K562 (cell line): ENCODE measurements around the gene CENPP. TPM values are rescaled to one million over a fixed set of nuclear protein-coding genes. Genes with fewer than 3 reads are reported as not detected.

Experiments
- ATAC-seq: fragments of 200-7000 bp; cut with Tn5 transposase; 3 replicates; pipeline ENCODE4 v1.9.1; 2020; ENCODE audit warnings: moderate library complexity
- BruUV-seq: library from RNA; stranded (reverse); fragments of 400-500 nt; replicated peaks from 2 replicates; lab custom pipeline; 2021; lab: Mats Ljungman, UMichigan
- CTCF ChIA-PET: fragments of 300-600 bp; formaldehyde crosslinking; extraction: SDS; loops from one replicate; lab custom pipeline; 2021; ENCODE audit warnings: low intra/inter-chr PET ratio; lab: Yijun Ruan, JAX
- POLR2A ChIA-PET: fragments of 300-600, 350-650 bp; sonication (Branson Sonifier 250); formaldehyde crosslinking; extraction: SDS; loops from one replicate; lab custom pipeline; 2021; ENCODE audit warnings: antibody characterized with exemption, inconsistent platforms; lab: Yijun Ruan, JAX
- DNase-seq, 4 experiments: peaks; one replicate each; pipeline versions ENCODE4 v3.0.0 to v3.0.0-alpha.2; 2011 to 2018; ENCODE audit warnings: low spot score in 3 of 4, mixed read lengths in 3 of 4; ENCODE audit errors: extremely low read depth in 1 of 4
- FAIRE-seq: peaks from 2 replicates; lab custom pipeline; 2011; peaks lifted over from hg19 to GRCh38; lab: Jason Lieb, UNC
- H2AFZ ChIP-seq: 2 replicates; pipeline ENCODE4 v1.6.0; 2011; ENCODE audit warnings: low read depth, low read length, control low read depth, inconsistent platforms
- H3K27ac ChIP-seq: fragments of 200-600 bp; 3 replicates; pipeline ENCODE4 v1.8.0; 2011; ENCODE audit warnings: low read depth, mild to moderate bottlenecking, control low read depth, inconsistent platforms, low read length, moderate library complexity, mixed read lengths; ENCODE audit errors: extremely low read depth
- H3K27me3 ChIP-seq, 2 experiments: fragments of 300-600 bp in 1 of 2; 2 replicates in 1 of 2; 3 replicates in 1 of 2; pipeline versions ENCODE4 v1.6.0 to v1.8.0; 2011; ENCODE audit warnings: inconsistent platforms in 2 of 2, low read length in 2 of 2, mild to moderate bottlenecking in 1 of 2, mixed read lengths in 1 of 2, moderate library complexity in 1 of 2; ENCODE audit not compliant: control insufficient read depth in 2 of 2, insufficient read depth in 2 of 2
- H3K36me3 ChIP-seq: fragments of 300-600 bp; 3 replicates; pipeline ENCODE4 v1.8.0; 2011; ENCODE audit warnings: mild to moderate bottlenecking, low read length, inconsistent platforms; ENCODE audit not compliant: control insufficient read depth, insufficient read depth
- H3K4me1 ChIP-seq, 2 experiments: fragments of 200-600 bp in 1 of 2; replicated peaks in 1 of 2; 2 replicates in 1 of 2; 3 replicates in 1 of 2; pipeline versions ENCODE4 v1.5.1 to v1.8.0; 2011; ENCODE audit warnings: inconsistent platforms in 2 of 2, low read length in 2 of 2, mild to moderate bottlenecking in 1 of 2, mixed read lengths in 1 of 2, moderate library complexity in 1 of 2; ENCODE audit not compliant: control insufficient read depth in 2 of 2, insufficient read depth in 2 of 2
- H3K4me2 ChIP-seq: 2 replicates; pipeline ENCODE4 v1.6.1; 2011; ENCODE audit warnings: low read length, control low read depth, inconsistent platforms, mixed read lengths; ENCODE audit not compliant: insufficient read depth
- H3K4me3 ChIP-seq: fragments of 200-600 bp; sonication (generic), shearing (Covaris generic); 2 replicates; pipeline ENCODE4 v1.5.1; 2016; ENCODE audit warnings: control low read depth, inconsistent platforms
- H3K79me2 ChIP-seq: fragments of 200-600 bp; 3 replicates; pipeline ENCODE4 v1.8.0; 2011; ENCODE audit warnings: low read length, inconsistent platforms; ENCODE audit not compliant: control insufficient read depth, insufficient read depth
- H3K9ac ChIP-seq, 2 experiments: 2 replicates each; pipeline versions ENCODE4 v1.6.0 to v1.6.1; 2011; ENCODE audit warnings: low read depth in 2 of 2, low read length in 2 of 2, control low read depth in 1 of 2, inconsistent platforms in 1 of 2, mild to moderate bottlenecking in 1 of 2, mixed read lengths in 1 of 2; ENCODE audit not compliant: insufficient read depth in 1 of 2
- H3K9me1 ChIP-seq: one replicate; pipeline ENCODE4 v1.6.0; 2011; ENCODE audit warnings: inconsistent platforms, mild to moderate bottlenecking, low read length, moderate library complexity; ENCODE audit not compliant: control insufficient read depth, insufficient read depth
- H3K9me3 ChIP-seq: replicated peaks from 2 replicates; pipeline ENCODE4 v1.5.1; 2011; ENCODE audit warnings: low read depth, low read length, inconsistent platforms; ENCODE audit not compliant: control insufficient read depth, insufficient read depth
- H4K20me1 ChIP-seq: replicated peaks from 2 replicates; pipeline ENCODE4 v1.6.1; 2011; ENCODE audit warnings: low read length, inconsistent platforms, mixed read lengths; ENCODE audit not compliant: control insufficient read depth, insufficient read depth
- ATF7 ChIP-seq: fragments of 450-650 bp; IDR thresholded peaks from 2 replicates; pipeline ENCODE4 v1.7.1; 2014; ENCODE audit warnings: mild to moderate bottlenecking, moderate library complexity
- DIDO1 ChIP-seq: fragments of 450-650 bp; IDR thresholded peaks from 2 replicates; pipeline ENCODE4 v1.6.1; 2016; ENCODE audit warnings: low read depth, missing biosample characterization, missing genetic modification characterization
- DLX4 ChIP-seq: fragments of 250-450 bp; sonication (Bioruptor Pico); IDR thresholded peaks from 2 replicates; pipeline ENCODE4 v1.6.1; 2021; ENCODE audit warnings: mild to moderate bottlenecking
- ELF1 ChIP-seq: fragments of 200-800 bp; sonication (Bioruptor generic); IDR thresholded peaks from 2 replicates; pipeline ENCODE4 v1.6.1; 2016; ENCODE audit warnings: missing genetic modification characterization, missing compliant biosample characterization
- ELF4 ChIP-seq: fragments of 450-650 bp; formaldehyde crosslinking; IDR thresholded peaks from 2 replicates; pipeline ENCODE4 v1.4.0; 2022; ENCODE audit warnings: missing genetic modification characterization
- ETV6 ChIP-seq, 3 experiments: fragments of 150-350 bp in 1 of 3; sonication (generic) in 1 of 3; formaldehyde crosslinking in 1 of 3; IDR thresholded peaks; 2 replicates each; pipeline versions ENCODE4 v1.6.1 to v1.8.0; 2014 to 2022; ENCODE audit warnings: borderline replicate concordance in 2 of 3, low read depth in 2 of 3, antibody characterized with exemption in 1 of 3, low read length in 1 of 3, mild to moderate bottlenecking in 1 of 3, missing genetic modification reagents in 1 of 3
- FOXO4 ChIP-seq: fragments of 450-650 bp; formaldehyde crosslinking; IDR thresholded peaks from 2 replicates; pipeline ENCODE4 v1.4.0; 2020; ENCODE audit warnings: mild to moderate bottlenecking, moderate library complexity
- FUS ChIP-seq: fragments of 200-400 bp; formaldehyde crosslinking; optimal IDR thresholded peaks from 2 replicates; pipeline ENCODE3; 2017; ENCODE audit warnings: low read depth, low read length
- MAFG ChIP-seq: fragments of 450-650 bp; conservative IDR thresholded peaks from 2 replicates; pipeline ENCODE4 v1.6.1; 2016; ENCODE audit warnings: missing genetic modification characterization, missing compliant biosample characterization
- PHTF2 ChIP-seq: fragments of 250-450 bp; sonication (Bioruptor Pico); IDR thresholded peaks from 2 replicates; pipeline ENCODE4 v1.5.0; 2021; ENCODE audit warnings: mild to moderate bottlenecking
- ZNF165 ChIP-seq: fragments of 250-450 bp; sonication (Bioruptor Pico); IDR thresholded peaks from 2 replicates; pipeline ENCODE4 v1.4.0; 2020; ENCODE audit warnings: borderline replicate concordance
- ZNF324 ChIP-seq: fragments of 250-450 bp; sonication (Bioruptor Pico); IDR thresholded peaks from 2 replicates; pipeline ENCODE4 v1.4.0; 2020; ENCODE audit warnings: mild to moderate bottlenecking
- ZNF668 ChIP-seq: fragments of 250-450 bp; sonication (Bioruptor Pico); IDR thresholded peaks from 2 replicates; pipeline ENCODE4 v1.8.0; 2022; ENCODE audit warnings: mild to moderate bottlenecking, inconsistent platforms
- ZNF717 ChIP-seq: fragments of 250-450 bp; sonication (Bioruptor Pico); IDR thresholded peaks from 2 replicates; pipeline ENCODE4 v1.5.0; 2021
- ZZZ3 ChIP-seq: fragments of 450-650 bp; IDR thresholded peaks from 2 replicates; pipeline ENCODE4 v1.6.1; 2016; ENCODE audit warnings: antibody characterized with exemption, mild to moderate bottlenecking, moderate library complexity
- WGBS: fragments of 100-300 bp; shearing (Covaris generic); methylation state at CpG from one replicate; pipeline ENCODE4 v1.1.6; 2016; ENCODE audit warnings: low coverage, mixed read lengths; ENCODE audit not compliant: insufficient coverage; ENCODE audit errors: missing lambda C conversion rate; 5-methylcytosine and 5-hydroxymethylcytosine counted together
- in situ Hi-C: fragments of 300-500 bp; cut with MboI; formaldehyde crosslinking; loops from 4 replicates; pipeline ENCODE4 v1.15.0; 2018; ENCODE audit warnings: inconsistent platforms, mixed read lengths
- intact Hi-C: fragments of 100-400 bp; cut with micrococcal nuclease; formaldehyde crosslinking; loops from 2 replicates; pipeline ENCODE4 v1.14.2; 2022
- polyA plus RNA-seq, 8 experiments: library from polyadenylated mRNA; depleted of rRNA in 4 of 8; stranded (reverse) in 5 of 8; unstranded in 3 of 8; fragments of >200 nt; fragmentation: Nextera tagmentation in 2 of 8; fragmentation: Illumina TruSeq in 1 of 8; extraction: Ambion mirVana in 2 of 8; extraction: Trizol in 1 of 8; gene quantifications; 2 replicates each; pipeline versions ENCODE4 v1.2.1 to v1.2.3, GENCODE V29; 2011 to 2014; ENCODE audit warnings: inconsistent platforms in 1 of 8, missing spikeins in 1 of 8
- total RNA-seq, 7 experiments: library from RNA; depleted of rRNA in 6 of 7; stranded (reverse); fragments of >200 nt in 6 of 7; fragmentation: Illumina TruSeq in 2 of 7; extraction: Trizol in 2 of 7; gene quantifications; 2 replicates each; pipeline versions ENCODE4 v1.2.1 to v1.2.3, GENCODE V29; 2011 to 2021; ENCODE audit warnings: low replicate concordance in 1 of 7
- TF ChIP-seq, protein P1 (sequence below): fragments of 250-450 bp; sonication (Bioruptor Pico); IDR thresholded peaks from 2 replicates; pipeline ENCODE4 v1.9.0; 2021; ENCODE audit warnings: mild to moderate bottlenecking

Gene CENPP
- total and polyA plus RNA-seq, 9 of the 15 experiments (the other 6 are each of a cell fraction or from before 2014, with no cell fraction given) = 8.0 to 28.5 (median 17.9) TPM

GRCh38 chr9:92650839-92651621 lies 325.3 kb downstream of the CENPP start:
- Histone ChIP-seq H4K20me1 (no peaks in the 10 kb centered on the region), H3K4me1 (peaks cover 0 to 7% of the 10 kb centered on the region in 2 experiments; a peak in 2 of 5 replicates), H3K36me3 (peaks cover 80% of the 10 kb centered on the region; the same call in 2 of the 3 replicates), H3K4me2 (no peak overlapping the region), H3K27me3 (no peaks in the 10 kb centered on the region), H3K9me3 (no peaks in the 10 kb centered on the region), H3K9ac (no peak overlapping the region), H3K79me2 (peaks cover 8% of the 10 kb centered on the region; the same call in 1 of the 3 replicates), H3K9me1 (no peaks in the 10 kb centered on the region), H2AFZ (no peak overlapping the region), H3K4me3 (no peak overlapping the region), H3K27ac (no peak overlapping the region)
- FAIRE-seq (no peak), DNase-seq (no peak), ATAC-seq (no peak)
- CTCF ChIA-PET = no interaction called here
- intact Hi-C loops = no loop called here
- no peak for TF ChIP-seq MAFG (tag)
- no peak for TF ChIP-seq ELF4
- TF ChIP-seq ETV6 (IDR thresholded peaks at IDR 0.05; ENCODE audit: borderline replicate concordance in 1 of 2, low read depth in 2 of 2, low read length in 1 of 2) = no peak
- no peak for TF ChIP-seq ETV6 (CRISPR knock-in tag; IDR thresholded peaks at IDR 0.05; ENCODE audit: borderline replicate concordance)
- TF ChIP-seq, protein P1, sequence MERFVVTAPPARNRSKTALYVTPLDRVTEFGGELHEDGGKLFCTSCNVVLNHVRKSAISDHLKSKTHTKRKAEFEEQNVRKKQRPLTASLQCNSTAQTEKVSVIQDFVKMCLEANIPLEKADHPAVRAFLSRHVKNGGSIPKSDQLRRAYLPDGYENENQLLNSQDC (CRISPR knock-in tag) = no peak
- no peak for TF ChIP-seq FOXO4 (CRISPR knock-in tag)
- TF ChIP-seq ZNF717 (CRISPR knock-in tag) = no peak
- TF ChIP-seq ATF7 = no peak
- TF ChIP-seq DIDO1 (tag) = no peak
- no peak for TF ChIP-seq FUS
- TF ChIP-seq DLX4 (CRISPR knock-in tag) = no peak
- no peak for TF ChIP-seq ELF1 (tag)
- no peak for TF ChIP-seq ZNF165 (CRISPR knock-in tag)
- TF ChIP-seq PHTF2 (CRISPR knock-in tag) = no peak
- TF ChIP-seq ZZZ3 = no peak
- no peak for TF ChIP-seq ZNF668 (CRISPR knock-in tag)
- TF ChIP-seq ZNF324 (CRISPR knock-in tag) = no peak
- BruUV-seq = no TSS peak
- in situ Hi-C loops = no loop called here
- 70% methylated on average over 9 of the region's 10 CpGs for WGBS
- POLR2A ChIA-PET = no interaction called here
